ENCODE results near the gene RBL2.

- TF ChIP-seq POLR2A (IDR thresholded peaks at IDR 0.05) (no peak), CTCF (IDR thresholded peaks at IDR 0.05) (no peak)
Observed at GRCh38 chr16:53417976-53418375, 16.3 kb upstream of the RBL2 start.
